Jurkat, Clone E6-1 (cell line): Measurements from ENCODE around the gene UCK2.

Experiments
- DNase-seq: peaks from one replicate; pipeline ENCODE4 v3.0.0-alpha.2; 2011; ENCODE audit warnings: low read depth, low spot score
- H3K4me3 ChIP-seq: 2 replicates; pipeline ENCODE4 v1.5.1; 2011; ENCODE audit warnings: mild to moderate bottlenecking, low read length, control low read depth, moderate library complexity

The UCK2 gene

DNA sequence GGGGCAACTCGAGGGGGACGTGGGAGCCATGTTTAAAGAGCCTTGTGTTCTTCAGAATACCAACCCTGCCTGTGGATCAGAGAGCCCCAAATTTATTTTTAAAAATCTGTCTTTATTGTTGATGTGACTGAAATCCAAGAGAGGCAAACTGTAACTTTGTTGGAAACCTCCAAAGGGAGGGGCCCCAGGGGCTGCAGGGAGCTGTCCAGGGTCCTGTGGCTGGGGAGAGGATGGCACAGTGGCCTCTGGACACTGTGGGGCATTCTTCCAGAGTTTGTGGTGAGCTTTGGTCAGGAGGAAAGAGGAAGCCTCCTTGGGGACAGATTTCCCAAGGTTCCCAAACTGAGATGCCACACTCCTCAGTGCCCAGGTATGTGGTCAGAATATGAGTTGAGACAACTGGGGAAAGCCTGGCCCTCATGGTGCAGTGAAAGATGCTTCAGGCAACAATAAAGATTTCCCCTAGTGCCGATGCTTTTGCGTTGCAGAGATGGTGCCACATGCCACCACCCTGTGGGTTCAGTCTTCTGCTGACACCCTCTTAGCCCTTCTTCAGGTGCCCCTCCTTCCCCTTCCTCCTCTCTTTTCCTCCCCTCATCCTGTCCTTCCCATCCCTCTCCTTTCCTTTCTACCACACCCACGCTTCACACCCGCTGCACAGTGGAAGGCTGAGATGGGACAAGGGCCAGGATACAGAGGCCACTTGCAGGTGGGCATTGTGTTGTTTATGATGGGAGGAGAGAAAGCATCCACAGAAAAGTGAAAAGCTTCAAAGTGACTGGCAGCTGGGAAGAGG, 122.1 kb downstream of the UCK2 start:
- DNase-seq = no peak
- no peak overlapping the region for H3K4me3 ChIP-seq

DNA sequence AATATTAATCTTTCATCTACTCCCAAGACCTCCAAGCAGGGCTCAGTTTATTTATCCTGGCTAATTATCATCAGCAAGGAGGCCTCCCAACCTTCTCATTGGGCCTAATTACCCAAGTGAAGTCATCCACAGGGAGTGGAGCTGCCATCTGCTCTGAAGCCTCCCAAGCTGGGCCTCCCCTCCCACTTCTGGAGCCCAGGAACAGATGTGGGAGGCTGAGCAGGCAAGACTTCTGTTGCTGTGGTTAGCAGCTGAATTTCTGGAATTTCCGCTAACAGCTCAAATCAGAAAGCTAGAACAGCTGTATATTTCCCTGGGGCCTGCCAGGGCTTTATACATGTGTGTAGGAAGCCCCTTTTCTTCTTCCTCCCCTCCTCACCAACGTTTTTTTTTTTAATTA, 127.5 kb downstream of the UCK2 start:
- no peak for DNase-seq
- no peak overlapping the region for H3K4me3 ChIP-seq

DNA sequence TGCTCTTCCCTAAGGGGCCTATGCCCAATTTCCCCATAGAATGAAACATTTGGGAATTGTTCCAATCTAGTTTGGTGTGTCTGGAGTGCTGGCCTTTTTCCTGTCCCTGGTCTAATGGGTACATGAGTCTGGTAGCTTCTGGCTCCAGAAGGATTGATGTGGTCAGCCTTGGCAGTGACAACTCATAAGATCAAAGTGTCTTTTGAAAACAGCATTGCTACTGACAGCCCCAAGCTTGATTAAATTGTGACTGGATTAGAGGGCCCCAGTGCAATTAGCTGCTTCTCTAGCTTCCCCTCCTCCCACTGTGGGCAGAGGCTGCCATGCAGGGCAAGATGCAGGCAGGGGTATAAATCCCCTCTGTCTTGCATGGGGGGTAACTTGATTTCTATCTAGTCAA, 130.9 kb downstream of the UCK2 start:
- no peak overlapping the region for H3K4me3 ChIP-seq
- no peak for DNase-seq

DNA sequence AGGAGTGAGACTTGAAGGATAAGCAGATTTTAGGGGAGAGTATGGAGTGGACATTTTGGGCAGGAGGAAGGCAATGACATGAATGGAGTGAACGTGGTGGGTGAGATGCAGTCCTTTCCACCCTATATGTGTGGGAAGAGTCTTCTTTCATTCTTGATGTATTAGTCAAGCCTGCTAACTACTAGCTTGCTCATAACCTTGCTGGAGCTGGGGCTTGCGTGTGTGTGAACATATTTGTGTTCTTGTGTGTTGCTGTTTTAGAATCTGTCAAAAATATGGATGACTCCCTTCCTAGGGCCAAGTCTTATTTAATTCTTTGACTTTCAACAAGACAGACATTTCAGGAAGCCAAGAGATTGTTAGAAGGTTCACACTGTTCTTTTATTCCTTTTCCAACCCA, 132.7 kb downstream of the UCK2 start:
- H3K4me3 ChIP-seq = no peak overlapping the region
- DNase-seq = no peak

DNA sequence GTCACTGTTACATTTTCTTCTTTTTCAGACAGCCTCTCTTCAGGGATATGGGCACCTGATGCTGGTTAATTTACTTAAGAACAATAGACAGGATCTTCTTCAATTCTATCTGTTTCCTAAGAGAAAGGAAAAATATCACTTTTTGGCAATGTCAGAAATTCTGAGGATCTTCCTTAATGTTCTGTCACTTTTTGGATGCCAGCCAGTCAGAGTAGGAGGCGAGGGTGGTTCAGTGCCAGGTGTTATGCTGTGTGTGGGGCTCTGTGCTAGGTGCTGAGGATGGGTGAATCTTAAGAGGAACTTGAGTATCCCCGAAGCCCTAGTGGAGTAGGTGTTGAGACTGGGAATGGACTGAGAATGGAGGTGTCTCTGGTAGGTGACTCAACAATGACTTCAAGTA, 133.5 kb downstream of the UCK2 start:
- no peak overlapping the region for H3K4me3 ChIP-seq
- DNase-seq = no peak
